PC-9 (cell line): ENCODE results near the gene CNKSR3. TPM values are rescaled to one million over a fixed set of nuclear protein-coding genes. Genes with fewer than 3 reads are reported as not detected.

Experiments
- BruUV-seq: library from RNA; stranded (reverse); fragments of 400-500 nt; replicated peaks from 2 replicates; lab custom pipeline; 2021; lab: Mats Ljungman, UMichigan
- CTCF ChIA-PET: fragments of 300-600 bp; sonication (Branson Sonifier 250); formaldehyde crosslinking; loops from one replicate; lab custom pipeline; 2022; ENCODE audit warnings: antibody characterized with exemption; lab: Charles Lee
- POLR2A ChIA-PET: fragments of 300-600 bp; sonication (Branson Sonifier 250); formaldehyde crosslinking; loops from one replicate; lab custom pipeline; 2022; ENCODE audit warnings: antibody characterized with exemption; ENCODE audit not compliant: unreplicated experiment; lab: Charles Lee
- DNase-seq, 2 experiments: peaks; one replicate each; pipeline versions ENCODE4 v3.0.0 to v3.0.0-alpha.2; 2015 to 2022; ENCODE audit warnings: mixed read lengths in 1 of 2
- H2AFZ ChIP-seq: fragments of 200-600 bp; sonication (generic); 2 replicates; pipeline ENCODE4 v1.8.1; 2017; ENCODE audit warnings: antibody characterized with exemption
- H3F3A ChIP-seq: fragments of 200-600 bp; sonication (generic); 2 replicates; pipeline ENCODE4 v1.8.1; 2017; ENCODE audit warnings: antibody characterized with exemption, mild to moderate bottlenecking, low read depth; ENCODE audit not compliant: insufficient read depth
- H3K27ac ChIP-seq: fragments of 200-600 bp; sonication (generic); 2 replicates; pipeline ENCODE4 v1.6.1; 2016; ENCODE audit warnings: mixed run types
- H3K27me3 ChIP-seq: fragments of 200-600 bp; sonication (generic); 2 replicates; pipeline ENCODE4 v1.6.1; 2016; ENCODE audit warnings: low read depth, mixed run types; ENCODE audit not compliant: insufficient read depth
- H3K36me3 ChIP-seq: fragments of 200-600 bp; sonication (generic); 2 replicates; pipeline ENCODE4 v1.6.1; 2016; ENCODE audit warnings: low read depth, mixed run types
- H3K4me1 ChIP-seq: fragments of 200-600 bp; sonication (generic); replicated peaks from 2 replicates; pipeline ENCODE4 v1.6.1; 2016; ENCODE audit warnings: mixed run types; ENCODE audit not compliant: insufficient read depth
- H3K4me2 ChIP-seq: fragments of 200-600 bp; sonication (generic); 2 replicates; pipeline ENCODE4 v1.6.1; 2017; ENCODE audit warnings: mixed run types
- H3K4me3 ChIP-seq: fragments of 200-600 bp; sonication (generic); 2 replicates; pipeline ENCODE4 v1.6.1; 2016; ENCODE audit warnings: mixed run types
- H3K79me2 ChIP-seq: fragments of 200-600 bp; sonication (generic); 2 replicates; pipeline ENCODE4 v1.6.1; 2017; ENCODE audit warnings: low read depth, mixed run types
- H3K9me2 ChIP-seq: fragments of 200-600 bp; sonication (generic); 2 replicates; pipeline ENCODE4 v1.8.1; 2017; ENCODE audit warnings: mild to moderate bottlenecking; ENCODE audit not compliant: insufficient read depth
- H3K9me3 ChIP-seq: fragments of 200-600 bp; sonication (generic); 2 replicates; pipeline ENCODE4 v1.8.1; 2016; ENCODE audit warnings: low read depth; ENCODE audit not compliant: insufficient read depth
- H4K20me1 ChIP-seq: fragments of 200-600 bp; sonication (generic); 2 replicates; pipeline ENCODE4 v1.8.1; 2017; ENCODE audit not compliant: insufficient read depth
- CTCF ChIP-seq: fragments of 200-600 bp; sonication (generic); conservative IDR thresholded peaks from 2 replicates; pipeline ENCODE4 v1.6.1; 2017; ENCODE audit warnings: mixed run types, antibody characterized with exemption, mild to moderate bottlenecking, moderate library complexity
- EZH2 ChIP-seq: fragments of 200-600 bp; sonication (generic); IDR thresholded peaks from 2 replicates; pipeline ENCODE4 v1.8.0; 2017; ENCODE audit warnings: antibody characterized with exemption, low read depth
- intact Hi-C: fragments of 100-400 bp; cut with micrococcal nuclease; formaldehyde crosslinking; loops from one replicate; pipeline ENCODE4 v1.10.0; 2022; ENCODE audit not compliant: unreplicated experiment
- total RNA-seq: library from RNA; stranded (reverse); gene quantifications from 2 replicates; pipeline ENCODE4 v1.2.3, GENCODE V29; 2021

CNKSR3 gene
- total RNA-seq, 1 experiment from 2014 or later = 4.7 TPM

GRCh38 chr6:154466139-154466538, 44.3 kb downstream of the CNKSR3 start:
- ChIA-PET CTCF (no interaction called here), POLR2A (no interaction called here)
- DNase-seq = no peak
- H3K4me1 ChIP-seq = no peaks in the 10 kb centered on the region
- no peaks in the 10 kb centered on the region for H3K27me3 ChIP-seq
- TF ChIP-seq CTCF (no peak), EZH2 (no peak)
- H2AFZ ChIP-seq = no peak overlapping the region
- intact Hi-C loops = no loop called here
- no peak overlapping the region for H3K27ac ChIP-seq
- H3K36me3 ChIP-seq = no peaks in the 10 kb centered on the region
- no peaks in the 10 kb centered on the region for H4K20me1 ChIP-seq
- no peak overlapping the region for H3K4me3 ChIP-seq
- H3F3A ChIP-seq = no peaks in the 10 kb centered on the region
- H3K79me2 ChIP-seq = no peaks in the 10 kb centered on the region
- H3K9me3 ChIP-seq = no peaks in the 10 kb centered on the region; the same call in 1 of the 2 replicates
- H3K9me2 ChIP-seq = no peaks in the 10 kb centered on the region
- no peak overlapping the region for H3K4me2 ChIP-seq
- BruUV-seq = no TSS peak

DNA sequence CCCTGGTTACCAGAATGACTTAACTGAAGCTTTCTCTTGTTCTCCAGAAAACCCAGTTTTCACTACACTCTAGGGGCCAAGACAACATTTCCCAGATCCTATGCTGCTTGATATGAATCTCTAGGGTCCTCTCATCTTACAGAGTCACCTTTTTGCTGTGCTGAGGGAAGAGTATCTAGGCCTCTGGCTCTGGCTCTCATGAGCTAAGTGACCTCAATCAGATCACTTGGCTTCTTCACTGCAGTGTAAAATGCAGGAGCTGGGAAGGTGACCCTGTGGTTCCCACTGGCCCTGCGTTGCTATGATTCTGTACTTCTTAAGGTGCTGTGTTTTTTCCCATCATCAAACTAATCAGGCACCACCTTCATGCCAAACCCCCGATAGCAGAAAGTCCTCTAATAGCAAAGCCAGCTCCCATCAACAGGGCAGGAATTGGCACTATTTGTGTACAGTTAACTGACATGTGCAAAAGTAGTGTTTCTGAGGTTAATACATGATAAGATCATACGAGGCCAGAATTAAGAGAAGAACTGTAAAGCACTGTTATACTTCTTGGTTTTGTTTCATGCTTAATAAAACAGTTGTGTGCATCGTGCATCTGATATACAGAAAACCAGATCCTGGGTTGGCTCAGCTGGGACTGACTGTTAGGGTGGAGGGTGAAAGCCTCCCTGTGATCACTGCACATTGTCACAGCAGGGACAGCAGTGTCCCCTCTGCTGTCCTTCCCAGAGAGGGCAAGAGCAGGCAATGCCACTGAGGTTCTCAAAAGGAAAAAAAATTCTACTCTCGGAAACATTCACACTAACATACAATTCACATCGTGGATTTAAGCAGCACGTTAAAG, 46.7 kb downstream of the CNKSR3 start:
- Histone ChIP-seq H3K36me3 (no peaks in the 10 kb centered on the region), H3K27ac (no peak overlapping the region), H3F3A (no peaks in the 10 kb centered on the region), H2AFZ (no peak overlapping the region), H3K79me2 (no peaks in the 10 kb centered on the region), H4K20me1 (no peaks in the 10 kb centered on the region), H3K27me3 (no peaks in the 10 kb centered on the region), H3K4me2 (no peak overlapping the region), H3K9me2 (no peaks in the 10 kb centered on the region), H3K9me3 (no peaks in the 10 kb centered on the region), H3K4me1 (no peaks in the 10 kb centered on the region), H3K4me3 (no peak overlapping the region)
- DNase-seq = no peak
- intact Hi-C loops = no loop called here
- CTCF ChIA-PET = no interaction called here
- no peak for TF ChIP-seq EZH2
- no peak for TF ChIP-seq CTCF
- no TSS peak for BruUV-seq
- POLR2A ChIA-PET = interaction anchor here (0.5 to 0.6 kb wide), 2 partner anchors 11 to 27 kb away, joined by 10 to 15 read pairs; no protein-coding TSS in a partner anchor

GRCh38 chr6:154462425-154462824, 48.1 kb downstream of the CNKSR3 start:
- H3K9me2 ChIP-seq = no peaks in the 10 kb centered on the region
- no peaks in the 10 kb centered on the region for H3K36me3 ChIP-seq
- H3K4me3 ChIP-seq = no peak overlapping the region
- H3K27ac ChIP-seq = no peak overlapping the region
- no peaks in the 10 kb centered on the region for H4K20me1 ChIP-seq
- CTCF ChIA-PET = no interaction called here
- H2AFZ ChIP-seq = no peak overlapping the region
- no peak overlapping the region for H3K4me2 ChIP-seq
- H3K79me2 ChIP-seq = no peaks in the 10 kb centered on the region
- H3K27me3 ChIP-seq = no peaks in the 10 kb centered on the region
- intact Hi-C loops = no loop called here
- no peaks in the 10 kb centered on the region for H3K4me1 ChIP-seq
- POLR2A ChIA-PET = no interaction called here
- H3F3A ChIP-seq = no peaks in the 10 kb centered on the region
- no peak for TF ChIP-seq EZH2
- no peak for DNase-seq
- no TSS peak for BruUV-seq
- no peaks in the 10 kb centered on the region for H3K9me3 ChIP-seq
